WTC11 (cell line): ENCODE measurements around the gene CLCNKB.
"Not testable (repeated sequence)": the region's sequence is repeated elsewhere in the genome, so short reads cannot be mapped to it uniquely, and the experiment has no call there.

Source experiments
- CTCF ChIP-seq: fragments of 200-600 bp; IDR thresholded peaks from 2 replicates; pipeline ENCODE4 v1.8.0; 2022; ENCODE audit warnings: antibody characterized with exemption
- HMGA2 ChIP-seq: fragments of 250-450 bp; sonication (Bioruptor Pico); IDR thresholded peaks from 2 replicates; pipeline ENCODE4 v1.4.0; 2021; ENCODE audit warnings: mild to moderate bottlenecking, moderate library complexity
- TCF7 ChIP-seq: sonication (generic); formaldehyde crosslinking; IDR thresholded peaks from 2 replicates; pipeline ENCODE4 v1.8.0; 2022; ENCODE audit warnings: mild to moderate bottlenecking, low read depth, missing genetic modification reagents, moderate library complexity

GRCh38 chr1:16057314-16057915 lies 13.8 kb downstream of the CLCNKB start:
- TF ChIP-seq CTCF; HMGA2 (CRISPR knock-in tag); TCF7 (CRISPR knock-in tag): not testable (repeated sequence)
